Fibroblast of lung (primary cell): ENCODE results near the gene CACNA1F. TPM values are rescaled to one million over a fixed set of nuclear protein-coding genes. Genes with fewer than 3 reads are reported as not detected.

Experiments used
- DNase-seq, 2 donors: peaks; one replicate each; pipeline versions ENCODE4 v3.0.0 to v3.0.0-alpha.2; 2010; ENCODE audit warnings: low read depth in 2 of 2
- H2AFZ ChIP-seq: 2 replicates; pipeline ENCODE4 v1.5.1; 2012; ENCODE audit warnings: low read length, control low read depth, inconsistent platforms
- H3K27ac ChIP-seq: 2 replicates; pipeline ENCODE4 v1.5.1; 2011; ENCODE audit warnings: low read length, control low read depth; ENCODE audit not compliant: insufficient read depth
- H3K27me3 ChIP-seq: 2 replicates; pipeline ENCODE4 v1.5.1; 2011; ENCODE audit warnings: mild to moderate bottlenecking, low read length; ENCODE audit not compliant: control insufficient read depth, insufficient read depth
- H3K36me3 ChIP-seq: 2 replicates; pipeline ENCODE4 v1.5.1; 2011; ENCODE audit warnings: low read length; ENCODE audit not compliant: control insufficient read depth, insufficient read depth
- H3K4me1 ChIP-seq: 2 replicates; pipeline ENCODE4 v1.5.1; 2011; ENCODE audit warnings: low read length; ENCODE audit not compliant: control insufficient read depth, insufficient read depth; ENCODE audit errors: extremely low read depth
- H3K4me2 ChIP-seq: 2 replicates; pipeline ENCODE4 v1.5.1; 2011; ENCODE audit warnings: low read length, control low read depth; ENCODE audit not compliant: insufficient read depth; ENCODE audit errors: extremely low read depth
- H3K4me3 ChIP-seq, 4 experiments: fragments of 200-600 bp in 1 of 4; sonication (generic) in 1 of 4; replicated peaks in 1 of 4; 2 replicates each; pipeline ENCODE4 v1.5.1; 2011 to 2016; ENCODE audit warnings: low read length in 4 of 4, low read depth in 3 of 4, mild to moderate bottlenecking in 3 of 4, control low read depth in 2 of 4, inconsistent platforms in 1 of 4, mixed read lengths in 1 of 4; ENCODE audit not compliant: insufficient read depth in 1 of 4; ENCODE audit errors: control extremely low read depth in 1 of 4
- H3K79me2 ChIP-seq: 2 replicates; pipeline ENCODE4 v1.5.1; 2012; ENCODE audit warnings: mild to moderate bottlenecking, low read length, inconsistent platforms; ENCODE audit not compliant: control insufficient read depth, insufficient read depth
- H3K9ac ChIP-seq: 2 replicates; pipeline ENCODE4 v1.5.1; 2011; ENCODE audit warnings: mild to moderate bottlenecking, low read length, control low read depth; ENCODE audit not compliant: insufficient read depth
- H3K9me3 ChIP-seq: 2 replicates; pipeline ENCODE4 v1.5.1; 2012; ENCODE audit warnings: low read depth, low read length; ENCODE audit not compliant: control insufficient read depth, insufficient read depth
- H4K20me1 ChIP-seq: 2 replicates; pipeline ENCODE4 v1.5.1; 2011; ENCODE audit warnings: low read length; ENCODE audit not compliant: control insufficient read depth, insufficient read depth; ENCODE audit errors: extremely low read depth
- CTCF ChIP-seq, 2 donors: IDR thresholded peaks in 1 of 2; conservative IDR thresholded peaks in 1 of 2; 1 replicate in 1 of 2; 2 replicates in 1 of 2; pipeline ENCODE4 v1.5.1; 2011 to 2012; ENCODE audit warnings: low read length in 2 of 2, control low read depth in 1 of 2, inconsistent platforms in 1 of 2, low read depth in 1 of 2, mild to moderate bottlenecking in 1 of 2
- EZH2 ChIP-seq: IDR thresholded peaks from 2 replicates; pipeline ENCODE4 v1.5.1; 2012; ENCODE audit warnings: low read length, control low read depth, mild to moderate bottlenecking; ENCODE audit errors: missing control alignments
- polyA plus RNA-seq, 2 donors: library from polyadenylated mRNA; depleted of rRNA in 1 of 2; stranded (reverse) in 1 of 2; unstranded in 1 of 2; fragments of >200 nt; gene quantifications; 2 replicates each; pipeline ENCODE4 v1.2.1, GENCODE V29; 2011 to 2012; ENCODE audit warnings: missing spikeins in 1 of 2
- total RNA-seq: library from RNA; depleted of rRNA; stranded (reverse); fragments of >200 nt; gene quantifications from 2 replicates; pipeline ENCODE4 v1.2.1, GENCODE V29; 2014

CACNA1F gene
- total and polyA plus RNA-seq, 2 donors (not counting 1 experiment from before 2014, with no cell fraction given), result 0.17 TPM; not detected in 1

GRCh38 chrX:49273181-49273727, 40.1 kb upstream of the CACNA1F start:
- DNase-seq, result no peak
- peaks cover 14% of the 10 kb centered on the region for H3K79me2 ChIP-seq
- H3K9ac ChIP-seq, result no peak overlapping the region
- no peaks in the 10 kb centered on the region for H3K4me1 ChIP-seq
- H2AFZ ChIP-seq, result no peak overlapping the region
- H4K20me1 ChIP-seq, result no peaks in the 10 kb centered on the region
- H3K36me3 ChIP-seq, result no peaks in the 10 kb centered on the region
- H3K9me3 ChIP-seq, result no peaks in the 10 kb centered on the region
- TF ChIP-seq CTCF (conservative IDR thresholded peaks at IDR 0.05 in 1 of 2, IDR thresholded peaks at IDR 0.05 in 1 of 2; ENCODE audit: low read depth in 1 of 2, low read length in 2 of 2) (no peak), EZH2 (no peak)
- no peaks in the 10 kb centered on the region for H3K27me3 ChIP-seq
- no peak overlapping the region for H3K4me3 ChIP-seq
- H3K27ac ChIP-seq, result no peak overlapping the region
- H3K4me2 ChIP-seq, result no peak overlapping the region

GRCh38 chrX:49272421-49272820, 39.3 kb upstream of the CACNA1F start:
- Histone ChIP-seq H3K4me2 (no peak overlapping the region), H3K4me3 (no peak overlapping the region), H3K9ac (no peak overlapping the region), H4K20me1 (no peaks in the 10 kb centered on the region), H3K9me3 (no peaks in the 10 kb centered on the region), H3K4me1 (no peaks in the 10 kb centered on the region), H3K36me3 (no peaks in the 10 kb centered on the region), H3K27me3 (no peaks in the 10 kb centered on the region), H2AFZ (no peak overlapping the region), H3K27ac (no peak overlapping the region), H3K79me2 (peaks cover 14% of the 10 kb centered on the region)
- no peak for DNase-seq
- no peak for TF ChIP-seq CTCF (conservative IDR thresholded peaks at IDR 0.05 in 1 of 2, IDR thresholded peaks at IDR 0.05 in 1 of 2; ENCODE audit: low read depth in 1 of 2, low read length in 2 of 2)
- no peak for TF ChIP-seq EZH2

- Histone ChIP-seq H3K4me2 (peak overlapping the region; percentile 8), H3K79me2 (peaks cover 14% of the 10 kb centered on the region), H3K27ac (no peak overlapping the region), H3K4me3 (peak overlapping the region in 1 of 4 experiments; percentile 65), H3K9me3 (no peaks in the 10 kb centered on the region), H4K20me1 (no peaks in the 10 kb centered on the region), H2AFZ (no peak overlapping the region), H3K36me3 (no peaks in the 10 kb centered on the region), H3K27me3 (no peaks in the 10 kb centered on the region), H3K9ac (no peak overlapping the region), H3K4me1 (no peaks in the 10 kb centered on the region)
- no peak for DNase-seq
- TF ChIP-seq EZH2, result no peak
- no peak for TF ChIP-seq CTCF (conservative IDR thresholded peaks at IDR 0.05 in 1 of 2, IDR thresholded peaks at IDR 0.05 in 1 of 2; ENCODE audit: low read depth in 1 of 2, low read length in 2 of 2)
Measured at GRCh38 chrX:49271341-49271740, 38.2 kb upstream of the CACNA1F start.
